ENCODE measurements around the gene FAM162A. TPM values are rescaled to one million over a fixed set of nuclear protein-coding genes. Genes with fewer than 3 reads are reported as not detected.

Gene FAM162A
- total RNA-seq, 6 experiments from 2014 or later = 26.9 to 57.0 (median 51.5) TPM

- H3K27ac ChIP-seq = no peak overlapping the region
- H3K27me3 ChIP-seq = no peaks in the 10 kb centered on the region
- intact Hi-C loops (cut with DNase I) = no loop called here
- ATAC-seq (no peak), DNase-seq (no peak)
- peaks cover 0 to 33% (median 2%) of the 10 kb centered on the region in 4 donors for H3K36me3 ChIP-seq
- WGBS (ENCODE audit: insufficient coverage, low coverage, low lambda C conversion rate, missing lambda C conversion rate) = 75% methylated on average over 6 of the region's 6 CpGs
- TF ChIP-seq POLR2A (IDR thresholded peaks at IDR 0.05) (no peak), CTCF (IDR thresholded peaks at IDR 0.05) (no peak)
- no peaks in the 10 kb centered on the region for H3K9me3 ChIP-seq
- no peak overlapping the region for H3K4me3 ChIP-seq
- peaks cover 0 to 18% (median 5%) of the 10 kb centered on the region in 4 donors for H3K4me1 ChIP-seq
These were observed 26.7 kb downstream of the FAM162A start for GRCh38 chr3:122410639-122411038.

DNA sequence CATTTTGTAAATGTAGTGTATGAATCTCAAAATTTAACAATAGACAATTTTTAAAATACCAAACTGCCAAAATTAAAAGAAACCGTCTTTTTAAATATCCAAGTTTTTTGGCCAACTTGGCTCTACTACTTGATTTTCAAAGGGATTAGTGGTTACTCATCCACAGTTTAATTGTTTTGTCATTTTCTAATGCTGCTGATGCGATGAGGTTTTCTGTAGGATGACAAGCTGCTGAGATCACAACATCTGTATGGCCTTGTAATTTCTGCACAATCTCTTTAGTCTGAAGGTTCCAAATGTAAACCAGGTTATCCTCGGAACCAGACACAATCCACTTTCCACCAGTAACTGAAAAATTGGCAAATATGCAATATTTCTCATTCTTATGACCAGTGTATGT lies 30.4 kb downstream of the FAM162A start:
- DNase-seq = no peak
- Histone ChIP-seq H3K9me3 (no peaks in the 10 kb centered on the region), H3K27ac (no peak overlapping the region), H3K4me3 (no peak overlapping the region), H3K4me1 (peaks cover 0 to 19% (median 5%) of the 10 kb centered on the region in 4 donors), H3K27me3 (no peaks in the 10 kb centered on the region), H3K36me3 (peaks cover 0 to 14% (median 2%) of the 10 kb centered on the region in 4 donors)
- no peak for ATAC-seq
- WGBS (ENCODE audit: insufficient coverage, low coverage, low lambda C conversion rate, missing lambda C conversion rate) = 98% methylated on average over 3 of the region's 3 CpGs
- TF ChIP-seq POLR2A (IDR thresholded peaks at IDR 0.05) (no peak), CTCF (IDR thresholded peaks at IDR 0.05) (no peak)
- intact Hi-C loops (cut with DNase I) = no loop called here

DNA sequence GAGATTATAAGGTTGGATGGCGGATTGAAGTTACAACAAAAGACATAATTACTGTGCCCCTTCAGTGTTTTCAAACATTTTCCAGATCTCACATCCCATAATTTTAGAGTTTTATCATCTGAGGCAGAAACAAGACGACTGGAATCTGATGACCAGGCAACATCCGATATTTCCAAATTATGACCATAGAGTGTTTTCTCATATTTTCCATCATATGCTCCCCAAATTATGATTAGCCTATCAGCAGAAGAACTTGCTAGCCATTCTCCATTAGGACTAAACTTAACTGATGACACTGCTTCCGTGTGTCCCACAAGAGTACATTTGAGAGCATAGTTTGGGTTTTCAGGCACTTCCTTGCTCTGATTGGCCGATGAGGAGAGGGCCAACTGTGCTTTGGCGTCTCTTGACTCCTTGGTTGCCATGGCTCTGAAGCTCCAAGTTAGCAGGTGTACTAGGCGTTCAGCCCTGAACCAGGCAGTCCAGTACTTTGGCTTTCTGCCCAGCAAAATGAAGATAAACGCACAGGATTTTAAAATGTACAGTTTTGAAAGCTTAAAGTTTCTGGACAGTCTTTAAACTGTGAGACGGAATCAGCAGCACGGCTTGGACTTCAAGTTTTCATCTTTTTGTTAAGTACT lies 31.2 kb downstream of the FAM162A start:
- H3K27ac ChIP-seq = peak overlapping the region; percentile 75 to 91 (median 83)
- no peak for DNase-seq
- H3K27me3 ChIP-seq = no peaks in the 10 kb centered on the region
- peak; percentile 15 to 41 (median 33) for ATAC-seq
- no peak for TF ChIP-seq POLR2A (IDR thresholded peaks at IDR 0.05)
- TF ChIP-seq CTCF (IDR thresholded peaks at IDR 0.05) = no peak
- no peaks in the 10 kb centered on the region for H3K9me3 ChIP-seq
- H3K36me3 ChIP-seq = peaks cover 0 to 5% (median 2%) of the 10 kb centered on the region in 4 donors
- H3K4me3 ChIP-seq = peak overlapping the region; percentile 73 to 84 (median 73)
- WGBS (ENCODE audit: insufficient coverage, low coverage, low lambda C conversion rate, missing lambda C conversion rate) = 22% methylated on average over 10 of the region's 10 CpGs
- intact Hi-C loops (cut with DNase I) = no loop called here
- peaks cover 0 to 19% (median 5%) of the 10 kb centered on the region in 4 donors for H3K4me1 ChIP-seq

DNA sequence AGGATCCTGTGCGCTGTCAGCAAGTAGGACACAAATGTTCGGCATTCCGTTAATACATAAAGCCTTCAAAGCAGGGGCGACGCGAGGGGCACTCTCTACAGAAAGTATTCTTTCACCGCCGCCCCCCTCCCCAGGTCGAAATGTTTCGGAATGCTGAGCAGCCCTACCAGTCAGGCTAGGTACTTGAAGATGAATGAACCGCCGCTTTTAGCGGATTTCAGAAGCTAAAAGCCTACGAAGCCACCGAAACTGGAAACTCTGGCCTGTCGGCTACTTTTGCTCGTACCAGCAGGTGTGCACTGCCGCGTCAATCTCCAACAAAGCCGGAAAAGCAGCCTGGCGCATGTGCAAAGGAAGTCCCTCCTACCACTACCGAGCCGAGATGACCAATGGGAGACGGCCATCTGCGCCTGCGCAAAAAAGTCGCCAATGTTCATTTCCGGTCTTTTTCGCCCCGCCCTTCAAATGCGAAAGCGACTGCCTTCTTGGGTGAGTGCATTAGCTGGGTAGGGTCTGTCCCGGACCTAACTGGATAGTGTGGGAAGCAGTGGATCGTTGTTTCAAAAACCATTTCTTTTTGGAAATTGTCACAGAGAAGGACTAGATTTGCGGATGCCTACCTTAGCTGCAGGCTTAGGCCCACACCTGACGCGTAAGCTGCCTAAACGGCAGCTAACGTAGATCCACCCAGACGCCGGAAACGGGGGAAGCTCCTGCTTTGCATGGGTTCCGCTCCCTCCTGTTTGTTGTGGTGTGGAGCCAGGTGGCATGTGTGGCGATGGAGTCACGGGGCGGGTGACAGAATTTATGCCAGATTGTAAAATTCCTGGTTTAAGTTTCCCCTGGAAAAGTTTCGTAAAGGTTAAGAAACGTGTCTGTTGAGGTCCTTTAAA lies 32.0 kb downstream of the FAM162A start, which contains the start of gene WDR5B:
WDR5B (minus strand) TSS at position 301 of the 893 bp plus-strand sequence. CDS start 534 bp downstream, outside the sequence.
- H3K36me3 ChIP-seq = peaks cover 0 to under 1% (median 0%) of the 10 kb centered on the region in 4 donors
- intact Hi-C loops (cut with DNase I) = no loop called here
- peak within 1 kb of the TSS; percentile 73 to 84 (median 73) for H3K4me3 ChIP-seq
- H3K27ac ChIP-seq = peak within 1 kb of the TSS; percentile 75 to 91 (median 83)
- H3K27me3 ChIP-seq = no peaks in the 10 kb centered on the region
- DNase-seq (peak; percentile 97 to 98 (median 98)), ATAC-seq (peak; percentile 92 to 97 (median 94))
- peak; percentile 91 for TF ChIP-seq POLR2A (IDR thresholded peaks at IDR 0.05)
- peak in 1 of 4 donors; percentile 25 for TF ChIP-seq CTCF (IDR thresholded peaks at IDR 0.05)
- under 1% methylated on average over 30 of the region's 48 CpGs for WGBS (ENCODE audit: insufficient coverage, low coverage, low lambda C conversion rate, missing lambda C conversion rate)
- no peaks in the 10 kb centered on the region for H3K9me3 ChIP-seq
- peaks cover 0 to 19% (median 5%) of the 10 kb centered on the region in 4 donors for H3K4me1 ChIP-seq

Measured in right lobe of liver (tissue), 6 donors.